AG04450 (cell line): ENCODE measurements around the gene PSMB2. TPM values are rescaled to one million over a fixed set of nuclear protein-coding genes. Genes with fewer than 3 reads are reported as not detected.

ENCODE experiments used
- CTCF ChIA-PET: fragments of 300-600, 350-600 bp; formaldehyde crosslinking; extraction: SDS; loops from one replicate; lab custom pipeline; 2022; ENCODE audit warnings: antibody characterized with exemption, inconsistent platforms; lab: Charles Lee
- POLR2A ChIA-PET: fragments of 350-600 bp; formaldehyde crosslinking; extraction: SDS; loops from one replicate; lab custom pipeline; 2021; ENCODE audit warnings: antibody characterized with exemption, inconsistent platforms; lab: Yijun Ruan, JAX
- DNase-seq: peaks from one replicate; pipeline ENCODE4 v3.0.0-alpha.2; 2011; ENCODE audit warnings: low read depth, low spot score
- H3K27ac ChIP-seq: one replicate; pipeline ENCODE4 v1.5.1; 2012; ENCODE audit warnings: low read depth, low read length, control low read depth
- H3K27me3 ChIP-seq: one replicate; pipeline ENCODE4 v1.6.0; 2012; ENCODE audit warnings: low read length; ENCODE audit not compliant: control insufficient read depth, insufficient read depth
- H3K4me3 ChIP-seq: 2 replicates; pipeline ENCODE4 v1.5.1; 2011; ENCODE audit warnings: mild to moderate bottlenecking, low read depth, low read length, control low read depth
- H3K9me3 ChIP-seq: 2 replicates; pipeline ENCODE4 v1.5.1; 2012; ENCODE audit warnings: low read length; ENCODE audit not compliant: control insufficient read depth, insufficient read depth
- CTCF ChIP-seq: IDR thresholded peaks from 2 replicates; pipeline ENCODE4 v1.5.1; 2011; ENCODE audit warnings: low read depth, low read length, control low read depth, inconsistent platforms
- polyA plus RNA-seq: library from polyadenylated mRNA; depleted of rRNA; stranded (reverse); fragments of >200 nt; gene quantifications from 2 replicates; pipeline ENCODE4 v1.2.3, GENCODE V29; 2011

Gene PSMB2
- polyA plus RNA-seq, 1 experiment = 99.1 TPM

DNA sequence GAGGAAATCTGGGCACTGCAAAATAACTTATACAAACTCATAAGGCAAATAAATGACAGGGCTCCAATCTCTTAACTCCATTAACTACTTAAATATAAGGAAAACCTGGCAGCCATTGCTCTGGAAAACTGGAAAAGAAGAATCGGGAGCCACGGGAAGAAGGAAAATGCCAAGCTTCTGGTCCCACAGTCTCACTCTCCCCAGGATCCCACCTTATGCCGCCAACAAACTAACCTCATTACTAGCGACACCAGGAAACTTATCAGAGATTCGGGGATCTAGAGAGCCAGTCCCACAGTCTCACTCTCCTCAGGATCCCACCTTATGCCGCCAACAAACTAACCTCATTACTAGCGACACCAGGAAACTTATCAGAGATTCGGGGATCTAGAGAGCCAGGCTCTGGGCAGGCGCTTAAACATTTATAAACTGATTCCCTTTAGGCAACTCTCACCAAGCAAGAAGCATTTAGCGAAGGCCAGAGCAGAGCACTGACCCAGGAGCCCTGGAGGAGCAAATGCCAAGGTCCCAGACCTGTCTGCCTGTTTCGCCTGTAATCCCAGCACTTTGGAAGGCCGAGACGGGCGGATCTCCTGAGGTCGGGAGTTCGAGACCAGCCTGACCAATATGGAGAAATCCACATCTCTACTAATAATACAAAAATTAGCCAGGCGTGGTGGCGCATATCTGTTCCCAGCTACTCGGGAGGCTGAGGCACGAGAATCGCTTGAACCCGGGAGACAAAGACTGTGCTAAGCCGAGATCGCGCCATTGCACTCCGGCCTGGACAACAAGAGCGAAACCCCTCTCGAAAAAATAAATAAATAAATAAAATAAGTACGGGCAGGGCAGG is 720 bp downstream of the PSMB2 start:
- DNase-seq = no peak
- Histone ChIP-seq H3K27ac (no peak overlapping the region), H3K9me3 (peaks cover 3% of the 10 kb centered on the region; the same call in 1 of the 2 replicates), H3K4me3 (peak overlapping the region; percentile 92), H3K27me3 (peaks cover 4% of the 10 kb centered on the region)
- POLR2A ChIA-PET = no interaction called here
- CTCF ChIA-PET = interaction anchor here (0.9 kb wide), 1 partner anchor 788 kb away, joined by 3 read pairs; no protein-coding TSS in a partner anchor
- TF ChIP-seq CTCF = no peak

GRCh38 chr1:35637401-35637809 is 3.9 kb downstream of the PSMB2 start:
- H3K27me3 ChIP-seq = no peaks in the 10 kb centered on the region
- H3K9me3 ChIP-seq = peaks cover 3% of the 10 kb centered on the region; the same call in 1 of the 2 replicates
- no peak for DNase-seq
- peak overlapping the region; percentile 39 for H3K4me3 ChIP-seq
- no peak for TF ChIP-seq CTCF
- POLR2A ChIA-PET = no interaction called here
- CTCF ChIA-PET = interaction anchor here (0.5 to 2.9 kb wide), 3 partner anchors 20 to 89 kb away, joined by 3 to 16 read pairs (median 8); no protein-coding TSS in a partner anchor
- no peak overlapping the region for H3K27ac ChIP-seq

- H3K4me3 ChIP-seq = no peak overlapping the region
- H3K27ac ChIP-seq = no peak overlapping the region
- ChIA-PET POLR2A (no interaction called here), CTCF (interaction anchor here (1.4 kb wide), 1 partner anchor 93 kb away, joined by 4 read pairs; no protein-coding TSS in a partner anchor)
- H3K9me3 ChIP-seq = no peaks in the 10 kb centered on the region
- no peak for TF ChIP-seq CTCF
- H3K27me3 ChIP-seq = no peaks in the 10 kb centered on the region
- no peak for DNase-seq
These were observed 7.8 kb downstream of the PSMB2 start for GRCh38 chr1:35633547-35633946.

GRCh38 chr1:35631396-35631795 is 9.9 kb downstream of the PSMB2 start:
- ChIA-PET POLR2A (no interaction called here), CTCF (no interaction called here)
- no peak overlapping the region for H3K4me3 ChIP-seq
- no peaks in the 10 kb centered on the region for H3K27me3 ChIP-seq
- H3K9me3 ChIP-seq = no peaks in the 10 kb centered on the region
- no peak for DNase-seq
- no peak for TF ChIP-seq CTCF
- H3K27ac ChIP-seq = no peak overlapping the region

GRCh38 chr1:35629051-35629450 is 12.3 kb downstream of the PSMB2 start:
- POLR2A ChIA-PET = no interaction called here
- CTCF ChIA-PET = interaction anchor here (0.7 to 1.9 kb wide), 2 partner anchors 20 to 86 kb away, joined by 3 to 9 read pairs; no protein-coding TSS in a partner anchor
- H3K9me3 ChIP-seq = no peaks in the 10 kb centered on the region
- no peak overlapping the region for H3K4me3 ChIP-seq
- H3K27ac ChIP-seq = no peak overlapping the region
- no peak for DNase-seq
- no peak for TF ChIP-seq CTCF
- no peaks in the 10 kb centered on the region for H3K27me3 ChIP-seq
